Transverse colon (tissue), 4 donors: ENCODE measurements around the gene PROM1. TPM values are rescaled to one million over a fixed set of nuclear protein-coding genes. Genes with fewer than 3 reads are reported as not detected.

ENCODE experiments used
- DNase-seq: peaks from one replicate; pipeline ENCODE4 v3.0.0-alpha.2; 2019
- H3K27ac ChIP-seq, 4 donors: fragments of 200-600 bp; sonication (generic); 2 replicates each; pipeline ENCODE4 v1.5.1; 2016 to 2018; ENCODE audit warnings: inconsistent platforms in 4 of 4
- H3K27me3 ChIP-seq: fragments of 200-600 bp; sonication (generic); 2 replicates; pipeline ENCODE4 v1.5.1; 2017; ENCODE audit warnings: inconsistent platforms
- H3K36me3 ChIP-seq, 4 donors: fragments of 200-600 bp; sonication (generic); 2 replicates each; pipeline ENCODE4 v1.5.1; 2017 to 2019; ENCODE audit warnings: inconsistent platforms in 4 of 4
- H3K4me1 ChIP-seq, 4 donors: fragments of 200-600 bp; sonication (generic); 2 replicates each; pipeline ENCODE4 v1.5.1; 2017 to 2020; ENCODE audit warnings: inconsistent platforms in 4 of 4
- H3K4me3 ChIP-seq, 4 donors: fragments of 200-600 bp; sonication (generic); 1 replicate in 1 of 4; 2 replicates in 3 of 4; pipeline versions ENCODE4 v1.5.1 to v1.6.1; 2017 to 2019; ENCODE audit warnings: inconsistent platforms in 4 of 4
- H3K9me3 ChIP-seq, 2 donors: fragments of 200-600 bp; sonication (generic); 2 replicates each; pipeline ENCODE4 v1.5.1; 2017 to 2019; ENCODE audit warnings: inconsistent platforms in 2 of 2
- EP300 ChIP-seq: sonication (generic); formaldehyde crosslinking; IDR thresholded peaks from one replicate; pipeline ENCODE4 v1.6.1; 2017; ENCODE audit warnings: antibody characterized with exemption, low read depth
- POLR2A ChIP-seq: fragments of 450-650 bp; IDR thresholded peaks from one replicate; pipeline ENCODE4 v1.6.1; 2016; ENCODE audit warnings: antibody characterized with exemption, mild to moderate bottlenecking, moderate library complexity
- POLR2AphosphoS5 ChIP-seq, 3 donors: sonication (generic); formaldehyde crosslinking; IDR thresholded peaks; one replicate each; pipeline ENCODE4 v1.6.1; 2016; ENCODE audit warnings: antibody characterized with exemption in 3 of 3
- WGBS, 2 donors: methylation state at CpG; one replicate each; pipeline ENCODE4 v1.1.5; 2018; ENCODE audit warnings: low coverage in 1 of 2; 5-methylcytosine and 5-hydroxymethylcytosine counted together
- in situ Hi-C, 4 donors: fragments of 200-750 bp; cut with MboI; loops; one replicate each; pipeline versions ENCODE4 v1.15.0 to v1.15.1; 2017; ENCODE audit warnings: low sequenced_read_pairs in 3 of 4, low pct_ligation_motif_present in 1 of 4, low pct_unique_long_range_greater_than_20kb in 1 of 4
- intact Hi-C: fragments of 100-400 bp; cut with DNase I; formaldehyde crosslinking; loops from one replicate; pipeline ENCODE4 v1.15.1; 2023; ENCODE audit warnings: low total_unique reads
- total RNA-seq, 4 donors: library from RNA; depleted of rRNA; stranded (reverse); fragments of >200 nt; gene quantifications; one replicate each; pipeline ENCODE4 v1.1.0, GENCODE V29; 2016
- TF ChIP-seq, protein P1 (sequence below), 5 experiments: fragments of 200-600 bp in 3 of 5; fragments of 450-650 bp in 2 of 5; sonication (generic) in 3 of 5; IDR thresholded peaks; 1 replicate in 2 of 5; 2 replicates in 3 of 5; pipeline ENCODE4 v1.5.1; 2016 to 2017; ENCODE audit warnings: antibody characterized with exemption in 5 of 5, inconsistent platforms in 3 of 5, mild to moderate bottlenecking in 2 of 5, moderate library complexity in 1 of 5

The PROM1 gene
- total RNA-seq, 4 donors from 2014 or later = 35.2 to 236 (median 170) TPM

DNA sequence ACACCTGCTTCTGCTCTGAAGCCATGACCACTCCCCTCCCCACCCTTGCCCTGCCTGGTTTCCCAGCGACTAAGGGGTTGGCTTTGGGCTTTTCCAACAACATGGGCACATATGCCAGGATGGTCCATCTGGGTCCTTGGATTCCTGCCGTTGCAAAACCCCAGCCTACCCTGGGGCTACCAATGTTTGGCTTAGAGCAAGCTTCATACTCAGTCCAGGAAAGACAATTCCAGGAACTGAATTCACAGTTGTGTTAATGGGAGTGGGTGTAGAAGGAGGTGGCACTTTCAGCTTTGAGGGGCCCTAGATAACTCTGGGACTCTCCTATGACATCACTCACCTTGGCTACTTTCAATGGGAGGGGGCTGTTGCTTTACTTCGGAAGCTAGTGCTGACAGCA, 154.3 kb downstream of the PROM1 start:
- TF ChIP-seq, protein P1, sequence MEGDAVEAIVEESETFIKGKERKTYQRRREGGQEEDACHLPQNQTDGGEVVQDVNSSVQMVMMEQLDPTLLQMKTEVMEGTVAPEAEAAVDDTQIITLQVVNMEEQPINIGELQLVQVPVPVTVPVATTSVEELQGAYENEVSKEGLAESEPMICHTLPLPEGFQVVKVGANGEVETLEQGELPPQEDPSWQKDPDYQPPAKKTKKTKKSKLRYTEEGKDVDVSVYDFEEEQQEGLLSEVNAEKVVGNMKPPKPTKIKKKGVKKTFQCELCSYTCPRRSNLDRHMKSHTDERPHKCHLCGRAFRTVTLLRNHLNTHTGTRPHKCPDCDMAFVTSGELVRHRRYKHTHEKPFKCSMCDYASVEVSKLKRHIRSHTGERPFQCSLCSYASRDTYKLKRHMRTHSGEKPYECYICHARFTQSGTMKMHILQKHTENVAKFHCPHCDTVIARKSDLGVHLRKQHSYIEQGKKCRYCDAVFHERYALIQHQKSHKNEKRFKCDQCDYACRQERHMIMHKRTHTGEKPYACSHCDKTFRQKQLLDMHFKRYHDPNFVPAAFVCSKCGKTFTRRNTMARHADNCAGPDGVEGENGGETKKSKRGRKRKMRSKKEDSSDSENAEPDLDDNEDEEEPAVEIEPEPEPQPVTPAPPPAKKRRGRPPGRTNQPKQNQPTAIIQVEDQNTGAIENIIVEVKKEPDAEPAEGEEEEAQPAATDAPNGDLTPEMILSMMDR (IDR thresholded peaks at IDR 0.05) = no peak
- TF ChIP-seq EP300 (no peak), POLR2A (no peak)
- Histone ChIP-seq H3K4me1 (no peaks in the 10 kb centered on the region), H3K9me3 (no peaks in the 10 kb centered on the region), H3K36me3 (no peaks in the 10 kb centered on the region), H3K4me3 (no peak overlapping the region), H3K27me3 (no peaks in the 10 kb centered on the region), H3K27ac (no peak overlapping the region)
- DNase-seq = no peak
- intact Hi-C loops = no loop called here
- in situ Hi-C loops = no loop called here
- 55 to 80% methylated on average over 1 to 3 of the region's 3 CpGs for WGBS, 2 donors

DNA sequence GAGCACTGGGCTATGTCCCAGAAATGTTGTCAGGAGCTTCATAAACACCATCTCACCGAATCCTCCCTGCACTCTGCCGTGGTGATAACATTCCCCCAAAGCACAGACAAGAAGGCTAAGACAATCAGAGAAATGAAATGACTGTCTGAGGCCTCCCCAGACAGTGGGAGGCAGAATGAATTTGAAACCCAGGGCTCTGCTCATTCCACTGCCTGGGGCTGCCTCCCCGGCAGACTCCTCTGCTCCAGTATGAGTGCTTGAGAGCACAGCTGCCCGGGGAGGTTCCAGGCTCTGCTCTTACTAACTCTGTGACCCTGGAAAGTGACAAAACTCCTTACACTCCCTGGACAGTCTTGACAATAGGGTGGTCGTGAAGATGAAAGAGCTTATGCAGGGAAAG, 154.9 kb downstream of the PROM1 start:
- Histone ChIP-seq H3K36me3 (no peaks in the 10 kb centered on the region), H3K9me3 (no peaks in the 10 kb centered on the region), H3K27ac (no peak overlapping the region), H3K27me3 (no peaks in the 10 kb centered on the region), H3K4me1 (no peaks in the 10 kb centered on the region), H3K4me3 (no peak overlapping the region)
- TF ChIP-seq POLR2A (no peak), EP300 (no peak), POLR2AphosphoS5 (IDR thresholded peaks at IDR 0.05) (no peak)
- TF ChIP-seq, protein P1 (IDR thresholded peaks at IDR 0.05) = no peak
- WGBS, 2 donors = 72 to 87% methylated on average over 4 to 5 of the region's 5 CpGs
- DNase-seq = no peak
- in situ Hi-C loops = no loop called here
- intact Hi-C loops = no loop called here

DNA sequence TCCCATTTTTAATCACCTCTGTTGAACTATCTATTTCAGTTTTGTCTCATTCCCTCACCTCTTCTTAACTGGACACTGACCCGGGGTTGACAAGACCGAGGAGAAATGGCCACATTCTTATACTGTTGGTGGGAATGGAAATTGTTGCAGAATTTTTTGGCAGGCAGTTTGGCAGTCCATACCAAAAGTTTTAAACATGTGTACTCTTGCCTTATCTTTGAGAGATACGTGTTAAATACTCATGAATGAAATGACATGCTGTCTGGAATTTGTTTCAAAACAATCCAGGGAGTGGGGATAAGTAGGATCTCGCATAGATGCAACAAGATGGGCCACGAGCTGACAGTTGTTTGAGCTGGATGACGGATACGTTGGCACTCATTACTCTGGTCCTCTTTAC, 157.3 kb downstream of the PROM1 start:
- Histone ChIP-seq H3K27me3 (no peaks in the 10 kb centered on the region), H3K36me3 (no peaks in the 10 kb centered on the region), H3K4me1 (no peaks in the 10 kb centered on the region), H3K27ac (no peak overlapping the region), H3K9me3 (no peaks in the 10 kb centered on the region), H3K4me3 (no peak overlapping the region)
- in situ Hi-C loops = no loop called here
- DNase-seq = no peak
- TF ChIP-seq EP300 = no peak
- TF ChIP-seq, protein P1 (IDR thresholded peaks at IDR 0.05) = no peak
- no peak for TF ChIP-seq POLR2AphosphoS5 (IDR thresholded peaks at IDR 0.05)
- no peak for TF ChIP-seq POLR2A
- WGBS, 2 donors = 81 to 100% methylated on average over 5 to 7 of the region's 7 CpGs
- intact Hi-C loops = no loop called here

DNA sequence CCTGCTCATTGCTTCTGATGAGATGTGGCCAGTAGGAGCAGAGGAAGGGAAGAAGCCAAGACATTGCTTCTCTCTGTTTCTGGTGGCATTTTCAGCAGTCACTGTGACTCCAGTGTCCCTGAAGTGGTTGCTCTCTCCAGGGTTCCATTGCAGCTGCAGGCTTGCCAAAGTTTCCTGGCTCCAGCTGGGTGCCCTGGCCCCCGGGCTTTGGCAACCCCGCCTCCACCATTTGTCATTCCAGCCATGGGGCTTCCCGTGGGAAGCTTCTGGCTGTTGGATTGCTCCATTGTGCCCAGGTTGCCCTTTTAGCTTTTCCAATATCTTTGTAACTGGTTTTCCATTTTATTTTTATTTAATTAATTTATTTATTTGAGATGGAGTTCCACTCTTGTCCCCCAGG, 158.0 kb downstream of the PROM1 start:
- Histone ChIP-seq H3K4me3 (no peak overlapping the region), H3K27me3 (no peaks in the 10 kb centered on the region), H3K4me1 (no peaks in the 10 kb centered on the region), H3K9me3 (no peaks in the 10 kb centered on the region), H3K36me3 (no peaks in the 10 kb centered on the region), H3K27ac (no peak overlapping the region)
- no peak for TF ChIP-seq POLR2A
- TF ChIP-seq POLR2AphosphoS5 (IDR thresholded peaks at IDR 0.05) = no peak
- TF ChIP-seq, protein P1 (IDR thresholded peaks at IDR 0.05) = no peak
- TF ChIP-seq EP300 = no peak
- intact Hi-C loops (no loop called here), in situ Hi-C loops (no loop called here)
- WGBS, 2 donors = 80% methylated on average over 3 of the region's 3 CpGs; no CpG with 5 or more reads in 1 of the 2 donors
- no peak for DNase-seq
